Thymus (tissue), 11 donors: ENCODE data around the gene DPH2. TPM values are rescaled to one million over a fixed set of nuclear protein-coding genes. Genes with fewer than 3 reads are reported as not detected.

ENCODE experiments used
- DNase-seq, 9 donors: peaks; one replicate each; pipeline ENCODE4 v3.0.0-alpha.2; 2013; ENCODE audit warnings: low spot score in 9 of 9, low read depth in 6 of 9, missing footprints in 1 of 9
- H3K27ac ChIP-seq, 2 donors: one replicate each; pipeline ENCODE4 v1.5.1; 2013; ENCODE audit warnings: control low read depth in 1 of 2, low read depth in 1 of 2, low read length in 1 of 2, mild to moderate bottlenecking in 1 of 2, moderate library complexity in 1 of 2
- H3K27me3 ChIP-seq, 2 donors: one replicate each; pipeline ENCODE4 v1.5.1; 2013; ENCODE audit warnings: low read length in 1 of 2; ENCODE audit not compliant: control insufficient read depth in 2 of 2, insufficient read depth in 1 of 2
- H3K36me3 ChIP-seq, 2 donors: one replicate each; pipeline ENCODE4 v1.5.1; 2013; ENCODE audit warnings: low read length in 1 of 2, mild to moderate bottlenecking in 1 of 2, moderate library complexity in 1 of 2; ENCODE audit not compliant: control insufficient read depth in 2 of 2, insufficient read depth in 2 of 2
- H3K4me1 ChIP-seq, 2 donors: one replicate each; pipeline ENCODE4 v1.5.1; 2013; ENCODE audit warnings: low read length in 2 of 2; ENCODE audit not compliant: control insufficient read depth in 2 of 2, insufficient read depth in 2 of 2
- H3K4me3 ChIP-seq, 2 donors: one replicate each; pipeline ENCODE4 v1.5.1; 2013; ENCODE audit warnings: low read length in 2 of 2, control low read depth in 1 of 2, mild to moderate bottlenecking in 1 of 2
- H3K9me3 ChIP-seq, 2 donors: one replicate each; pipeline ENCODE4 v1.5.1; 2013; ENCODE audit warnings: low read length in 1 of 2, mild to moderate bottlenecking in 1 of 2; ENCODE audit not compliant: control insufficient read depth in 2 of 2, insufficient read depth in 1 of 2
- WGBS: extraction: QIAGEN DNeasy Blood & Tissue Kit; methylation state at CpG from one replicate; pipeline ENCODE4 v1.1.7; 2013; 5-methylcytosine and 5-hydroxymethylcytosine counted together
- polyA plus RNA-seq: library from polyadenylated mRNA; stranded (reverse); fragments of 200-250 nt; gene quantifications from one replicate; pipeline ENCODE4 v1.2.3, GENCODE V29; 2013
- total RNA-seq: library from RNA; stranded (reverse); fragments of 120-200 nt; gene quantifications from one replicate; pipeline ENCODE4 v1.2.4, GENCODE V29; 2013
- donor health status: healthy.

Gene DPH2
- total and polyA plus RNA-seq, 2 donors = 14.4 to 16.1 TPM

DNA sequence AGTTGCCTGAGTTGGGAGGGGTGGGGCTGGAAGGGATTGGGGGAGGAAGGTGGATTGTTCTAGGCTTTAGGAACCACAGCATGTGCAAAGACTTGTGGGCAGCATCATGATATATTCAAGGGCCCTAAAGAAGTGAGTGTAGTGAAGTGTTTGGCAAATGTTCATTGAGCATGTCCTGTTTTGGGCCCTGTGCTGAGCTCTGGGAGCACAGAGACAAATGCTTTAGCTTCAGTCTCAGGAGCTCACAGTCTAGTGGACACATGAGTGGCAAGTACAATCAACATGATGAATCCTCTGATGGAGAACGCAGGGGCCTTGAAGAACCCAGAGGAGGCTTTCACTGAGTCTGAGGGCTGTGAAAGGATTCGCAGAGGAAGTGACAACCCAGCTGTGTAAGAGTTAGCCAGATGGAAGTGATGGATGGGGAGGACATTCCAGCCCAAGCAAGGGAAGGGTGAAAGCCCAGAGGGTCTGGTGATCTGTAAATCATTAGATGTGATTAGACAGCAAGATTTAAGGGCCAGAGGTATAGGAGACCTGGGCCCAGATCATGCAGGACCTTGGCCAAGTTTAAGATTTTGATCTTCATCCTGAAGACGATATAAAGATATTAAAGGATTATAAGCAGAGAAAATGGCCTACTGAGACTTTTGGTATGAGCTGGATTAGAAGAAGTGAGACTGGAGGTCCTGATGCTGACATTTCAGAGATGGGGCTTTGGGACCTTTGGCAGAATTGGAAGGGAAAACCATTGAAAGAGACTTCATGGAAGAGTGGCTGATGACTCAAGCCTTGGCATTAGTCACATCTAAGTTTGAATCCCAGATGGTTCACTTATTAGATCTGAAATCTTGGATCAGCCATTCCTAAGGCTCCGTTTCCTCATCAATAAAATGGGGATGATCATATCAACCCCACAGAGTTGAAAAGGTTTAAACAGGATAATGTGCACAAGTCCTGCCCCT, 18.5 kb upstream of the DPH2 start:
- H3K4me3 ChIP-seq = no peak overlapping the region
- 98% methylated on average over 4 of the region's 4 CpGs for WGBS

DNA sequence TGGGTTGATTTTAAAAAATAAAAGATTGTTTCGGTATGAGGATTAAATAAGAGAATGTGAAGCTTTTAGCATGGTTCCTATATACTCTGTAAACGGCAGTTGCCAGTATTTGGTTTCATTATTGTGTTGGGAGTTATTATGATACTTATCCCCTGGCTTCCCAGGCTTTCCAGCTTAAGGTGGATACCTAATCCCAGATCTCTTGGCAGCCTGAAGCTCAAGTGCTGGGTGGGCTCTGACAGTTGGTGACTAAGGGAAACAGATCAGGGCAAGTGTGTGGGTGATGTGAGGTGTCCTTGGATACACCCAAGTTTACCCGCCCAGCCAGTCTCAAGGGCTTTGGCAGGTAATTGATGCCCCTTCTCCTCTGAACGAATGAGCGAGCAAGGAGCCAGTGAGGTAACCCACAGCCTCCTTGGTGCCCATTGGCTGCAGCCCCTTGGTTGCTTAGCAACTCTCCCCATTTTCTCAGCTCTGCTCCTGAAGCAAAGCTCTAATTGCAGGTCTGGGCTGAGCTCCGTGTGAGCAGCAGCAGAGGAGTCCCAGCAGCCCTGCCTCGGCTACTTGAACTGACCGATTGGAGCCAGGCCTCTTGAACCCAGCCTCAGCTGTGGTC, 17.0 kb upstream of the DPH2 start:
- Histone ChIP-seq H3K27ac (no peak overlapping the region), H3K4me3 (no peak overlapping the region), H3K27me3 (no peaks in the 10 kb centered on the region), H3K36me3 (peaks cover 11 to 15% of the 10 kb centered on the region in 2 donors), H3K9me3 (no peaks in the 10 kb centered on the region), H3K4me1 (peaks cover 5 to 8% of the 10 kb centered on the region in 2 donors)
- DNase-seq = no peak
- WGBS = 96% methylated on average over 8 of the region's 8 CpGs

More for the DNA sequence above, 18.5 kb upstream of the DPH2 start:
- Histone ChIP-seq H3K36me3 (peaks cover 4 to 6% of the 10 kb centered on the region in 2 donors), H3K4me1 (peaks cover 11 to 16% of the 10 kb centered on the region in 2 donors), H3K27ac (no peak overlapping the region), H3K27me3 (no peaks in the 10 kb centered on the region), H3K9me3 (peaks cover 0 to 5% of the 10 kb centered on the region in 2 donors)
- DNase-seq = no peak

DNA sequence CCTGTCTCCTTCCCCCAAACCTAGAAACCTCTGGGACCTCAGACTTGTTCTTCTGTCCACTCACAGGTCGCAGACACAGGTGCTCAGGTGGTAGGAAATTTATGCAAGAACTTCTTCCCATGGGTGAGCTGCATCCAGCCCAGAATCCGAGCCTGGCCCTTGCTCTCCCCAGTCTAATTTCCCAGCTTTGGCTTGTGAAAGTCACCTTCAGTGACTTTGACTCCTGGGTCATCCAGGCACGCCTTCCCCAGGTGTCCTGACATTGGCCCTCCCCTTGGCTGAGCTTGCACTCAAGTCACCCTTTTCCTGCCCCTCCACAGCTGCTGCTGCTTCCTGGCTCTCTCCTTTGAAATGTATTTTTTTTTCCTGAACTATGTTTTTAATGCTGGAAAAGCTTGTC, 16.4 kb upstream of the DPH2 start:
- no peak overlapping the region for H3K27ac ChIP-seq
- no peaks in the 10 kb centered on the region for H3K9me3 ChIP-seq
- DNase-seq = no peak
- no peak overlapping the region for H3K4me3 ChIP-seq
- no peaks in the 10 kb centered on the region for H3K27me3 ChIP-seq
- 95% methylated on average over 3 of the region's 3 CpGs for WGBS
- peaks cover 13 to 17% of the 10 kb centered on the region in 2 donors for H3K36me3 ChIP-seq
- peaks cover 0 to 4% of the 10 kb centered on the region in 2 donors for H3K4me1 ChIP-seq

DNA sequence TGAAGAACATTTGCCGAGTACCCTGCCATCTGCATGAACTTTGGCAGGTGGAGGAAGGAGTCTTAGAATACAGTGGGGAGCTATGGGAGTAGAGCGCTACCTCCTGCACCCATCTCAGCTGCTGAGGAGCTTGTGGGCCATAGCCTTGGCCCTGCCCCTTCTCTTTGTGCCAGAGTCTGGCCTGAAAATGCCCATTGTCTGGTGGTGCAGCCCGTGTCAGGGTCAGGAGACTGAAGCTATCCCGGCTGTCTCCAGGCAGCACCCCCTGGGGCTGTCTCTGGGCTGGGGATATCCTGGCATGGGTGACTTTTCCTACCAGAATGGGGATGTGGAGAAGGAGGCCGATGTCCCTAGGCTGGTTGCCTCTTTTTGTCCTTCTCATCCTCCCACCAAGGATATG, 15.8 kb upstream of the DPH2 start:
- no peaks in the 10 kb centered on the region for H3K27me3 ChIP-seq
- 96% methylated on average over 5 of the region's 5 CpGs for WGBS
- no peaks in the 10 kb centered on the region for H3K4me1 ChIP-seq
- no peak overlapping the region for H3K27ac ChIP-seq
- DNase-seq = no peak
- H3K4me3 ChIP-seq = no peak overlapping the region
- peaks cover 19 to 24% of the 10 kb centered on the region in 2 donors for H3K36me3 ChIP-seq
- H3K9me3 ChIP-seq = no peaks in the 10 kb centered on the region

DNA sequence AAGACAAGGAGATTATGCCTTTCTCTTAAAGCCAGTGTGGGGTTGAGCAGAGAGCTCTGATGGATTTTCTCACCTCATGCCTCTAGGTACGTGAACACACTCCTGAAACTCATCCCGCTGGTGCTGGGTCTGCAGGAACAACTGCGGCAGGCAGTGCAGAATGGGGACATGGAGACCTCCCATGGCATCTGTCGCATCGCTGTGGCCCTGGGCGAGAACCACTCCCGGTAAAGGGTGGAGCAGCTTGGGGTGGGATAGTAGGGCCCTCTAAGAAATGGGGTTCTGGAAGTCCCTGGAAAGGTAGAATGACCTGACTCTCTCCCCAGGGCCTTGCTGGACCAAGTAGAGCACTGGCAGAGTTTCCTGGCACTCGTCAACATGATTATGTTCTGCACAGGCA, 13.6 kb upstream of the DPH2 start:
- no peak for DNase-seq
- Histone ChIP-seq H3K27me3 (no peaks in the 10 kb centered on the region), H3K27ac (no peak overlapping the region), H3K4me3 (no peak overlapping the region), H3K4me1 (no peaks in the 10 kb centered on the region), H3K9me3 (no peaks in the 10 kb centered on the region), H3K36me3 (peaks cover 21 to 28% of the 10 kb centered on the region in 2 donors)
- 99% methylated on average over 8 of the region's 8 CpGs for WGBS

DNA sequence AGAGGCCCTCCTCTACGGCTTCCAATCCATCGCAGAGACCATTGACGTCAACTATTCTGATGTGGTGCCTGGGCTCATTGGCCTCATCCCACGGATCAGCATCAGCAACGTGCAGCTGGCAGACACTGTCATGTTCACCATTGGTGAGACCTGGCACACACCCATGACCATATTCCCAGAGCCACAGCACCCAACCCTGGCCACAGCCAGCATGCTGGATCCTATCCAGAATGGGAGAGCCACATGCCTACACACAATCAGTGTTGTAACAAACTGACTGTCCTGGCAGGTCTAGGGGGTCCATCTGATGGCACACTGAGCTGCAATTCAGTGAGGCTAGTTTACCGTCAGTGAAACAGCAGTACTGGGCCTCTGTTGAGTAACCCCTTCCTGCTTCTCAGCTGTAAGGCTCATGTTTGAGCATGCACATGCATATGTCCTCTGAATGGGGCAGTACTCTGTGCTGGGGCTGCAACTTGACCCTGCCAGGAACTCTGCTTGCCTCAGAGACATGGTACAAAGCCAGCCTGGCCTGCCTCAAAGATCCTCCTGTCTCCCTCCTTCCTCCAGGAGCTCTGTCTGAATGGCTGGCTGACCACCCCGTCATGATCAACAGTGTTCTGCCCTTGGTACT, 12.3 kb upstream of the DPH2 start:
- H3K4me3 ChIP-seq = no peak overlapping the region
- H3K9me3 ChIP-seq = no peaks in the 10 kb centered on the region
- H3K36me3 ChIP-seq = peaks cover 20 to 28% of the 10 kb centered on the region in 2 donors
- no peak for DNase-seq
- WGBS = 94% methylated on average over 7 of the region's 7 CpGs
- no peaks in the 10 kb centered on the region for H3K27me3 ChIP-seq
- no peak overlapping the region for H3K27ac ChIP-seq
- H3K4me1 ChIP-seq = no peaks in the 10 kb centered on the region

DNA sequence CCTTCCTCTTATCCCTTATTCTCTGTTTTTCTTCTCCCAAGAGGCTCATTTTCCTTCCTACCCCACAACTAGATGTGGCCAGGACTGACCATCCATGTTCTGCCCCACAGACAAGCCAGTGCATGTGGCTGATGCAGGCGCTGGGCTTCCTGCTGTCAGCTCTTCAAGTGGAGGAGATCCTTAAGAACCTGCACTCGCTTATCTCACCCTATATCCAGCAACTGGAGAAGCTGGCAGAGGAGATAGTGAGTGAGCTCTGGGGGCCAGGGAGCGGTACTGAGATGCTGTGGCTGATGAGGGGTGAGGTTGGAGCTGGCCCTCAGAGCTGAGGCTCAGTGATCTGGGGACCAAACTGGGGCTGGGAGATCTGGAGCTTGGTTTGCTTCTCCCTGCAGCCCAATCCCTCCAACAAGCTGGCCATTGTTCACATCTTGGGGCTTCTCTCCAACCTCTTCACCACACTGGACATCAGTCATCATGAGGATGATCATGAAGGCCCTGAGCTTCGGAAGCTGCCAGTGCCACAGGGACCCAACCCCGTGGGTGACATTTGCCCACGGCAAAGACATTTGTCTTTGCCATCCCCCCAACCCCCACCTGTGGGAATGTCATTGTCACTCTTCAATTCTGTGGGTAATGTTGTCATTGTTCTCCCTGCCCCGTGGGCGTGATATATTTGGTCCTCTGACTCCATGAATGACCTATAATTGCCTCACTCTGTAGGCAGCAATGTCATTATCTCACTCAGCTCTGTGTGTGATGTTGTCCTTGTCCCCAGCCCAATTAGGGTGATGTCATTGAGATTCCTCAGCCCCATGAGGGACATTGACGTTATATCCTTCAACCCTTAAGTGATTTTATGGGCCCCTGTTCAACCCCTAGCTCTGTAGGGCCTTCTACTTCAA, 11.2 kb upstream of the DPH2 start:
- DNase-seq = no peak
- 97% methylated on average over 9 of the region's 9 CpGs for WGBS
- H3K27me3 ChIP-seq = no peaks in the 10 kb centered on the region
- peaks cover 25 to 28% of the 10 kb centered on the region in 2 donors for H3K36me3 ChIP-seq
- H3K27ac ChIP-seq = no peak overlapping the region
- no peaks in the 10 kb centered on the region for H3K9me3 ChIP-seq
- no peaks in the 10 kb centered on the region for H3K4me1 ChIP-seq
- H3K4me3 ChIP-seq = no peak overlapping the region

DNA sequence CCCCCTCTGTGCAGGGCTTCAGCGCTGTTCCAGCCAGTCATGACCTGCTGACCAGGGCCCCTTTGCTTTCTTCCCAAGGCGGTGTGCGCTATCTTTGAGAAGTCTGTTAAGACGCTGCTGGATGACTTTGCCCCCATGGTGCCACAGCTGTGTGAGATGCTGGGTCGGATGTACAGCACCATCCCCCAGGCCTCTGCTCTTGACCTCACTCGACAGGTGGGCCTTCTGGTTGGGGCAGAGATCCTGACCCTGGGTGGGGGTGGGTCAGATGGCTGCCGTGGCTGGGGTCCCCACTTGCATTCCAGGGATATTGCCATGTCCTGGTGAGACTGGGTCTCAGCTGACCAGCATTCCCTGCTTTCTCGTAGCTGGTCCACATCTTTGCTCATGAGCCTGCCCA, 9.0 kb upstream of the DPH2 start:
- Histone ChIP-seq H3K9me3 (no peaks in the 10 kb centered on the region), H3K27me3 (no peaks in the 10 kb centered on the region), H3K36me3 (peaks cover 27 to 28% of the 10 kb centered on the region in 2 donors), H3K4me1 (no peaks in the 10 kb centered on the region), H3K27ac (no peak overlapping the region), H3K4me3 (no peak overlapping the region)
- no peak for DNase-seq
- 97% methylated on average over 8 of the region's 8 CpGs for WGBS
